Measurements from ENCODE around the gene CLMN. TPM values are rescaled to one million over a fixed set of nuclear protein-coding genes. Genes with fewer than 3 reads are reported as not detected.

Gene CLMN
- total and polyA plus RNA-seq, 2 donors (not counting 3 experiments of a cell fraction or from before 2014, with no cell fraction given): 0.72 to 9.6 TPM

- Histone ChIP-seq H4K20me1 (replicated peaks; ENCODE audit: control insufficient read depth, extremely low read depth, insufficient read depth, low read length) (no peaks in the 10 kb centered on the region), H3K79me2 (ENCODE audit: control insufficient read depth, insufficient read depth, low read length) (no peaks in the 10 kb centered on the region), H2AFZ (ENCODE audit: low read depth, low read length) (no peak overlapping the region), H3K9ac (replicated peaks; ENCODE audit: extremely low read depth, insufficient read depth, low read length) (no peak overlapping the region), H3K9me3 (replicated peaks; ENCODE audit: control insufficient read depth, insufficient read depth, low read length) (no peaks in the 10 kb centered on the region), H3K27ac (ENCODE audit: insufficient read depth, low read depth, low read length) (no peak overlapping the region), H3K36me3 (ENCODE audit: control insufficient read depth in 2 of 2, extremely low read depth in 1 of 2, insufficient read depth in 2 of 2, low read length in 2 of 2) (no peaks in the 10 kb centered on the region), H3K9me1 (replicated peaks; ENCODE audit: control insufficient read depth, extremely low read depth, insufficient read depth, low read length) (no peaks in the 10 kb centered on the region), H3K27me3 (ENCODE audit: control insufficient read depth in 2 of 2, insufficient read depth in 2 of 2, low read length in 2 of 2) (peaks cover 4 to 6% of the 10 kb centered on the region in 2 experiments), H3K4me2 (ENCODE audit: insufficient read depth, low read length) (no peak overlapping the region), H3K4me1 (ENCODE audit: control insufficient read depth, extremely low read depth, insufficient read depth, low read length) (peaks cover 11% of the 10 kb centered on the region), H3K4me3 (replicated peaks in 1 of 3; ENCODE audit: insufficient read depth in 1 of 3, low read depth in 1 of 3, low read length in 3 of 3) (no peak overlapping the region)
- DNase-seq (ENCODE audit: low read depth, low spot score) (no peak), FAIRE-seq (no peak)
- dilution Hi-C loops (cut with MboI; ENCODE audit: extremely low pct_ligation_motif_present, low sequenced_read_pairs) (no loop called here), intact Hi-C loops (cut with micrococcal nuclease) (loop anchor here (5.0 kb wide), 1 partner anchor 94 kb away; no protein-coding TSS in a partner anchor)
- ChIA-PET CTCF (interaction anchor here (1.1 to 1.4 kb wide), 2 partner anchors 188 to 259 kb away, joined by 3 to 8 read pairs; no protein-coding TSS in a partner anchor), POLR2A (no interaction called here)
- TF ChIP-seq GATA2 (IDR thresholded peaks at IDR 0.05; ENCODE audit: insufficient read depth, insufficient read length, low read depth, low read length) (no peak), JUN (IDR thresholded peaks at IDR 0.05; ENCODE audit: borderline replicate concordance, insufficient read depth, insufficient read length, low read depth) (no peak), MYC (IDR thresholded peaks at IDR 0.05; ENCODE audit: low read depth, low read length) (no peak), POLR2AphosphoS5 (IDR thresholded peaks at IDR 0.05; ENCODE audit: insufficient read depth, low read depth, low read length) (no peak), FOS (IDR thresholded peaks at IDR 0.05; ENCODE audit: borderline replicate concordance, insufficient read depth, low read length) (no peak), POLR2A (IDR thresholded peaks at IDR 0.05; ENCODE audit: low read depth, low read length) (no peak), EZH2 (IDR thresholded peaks at IDR 0.05; ENCODE audit: borderline replicate concordance, low read depth, low read length, severe bottlenecking) (no peak)
- TF ChIP-seq, protein P1, sequence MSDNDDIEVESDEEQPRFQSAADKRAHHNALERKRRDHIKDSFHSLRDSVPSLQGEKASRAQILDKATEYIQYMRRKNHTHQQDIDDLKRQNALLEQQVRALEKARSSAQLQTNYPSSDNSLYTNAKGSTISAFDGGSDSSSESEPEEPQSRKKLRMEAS (IDR thresholded peaks at IDR 0.05; ENCODE audit: insufficient read depth, insufficient read length): no peak
- TF ChIP-seq, protein P2, sequence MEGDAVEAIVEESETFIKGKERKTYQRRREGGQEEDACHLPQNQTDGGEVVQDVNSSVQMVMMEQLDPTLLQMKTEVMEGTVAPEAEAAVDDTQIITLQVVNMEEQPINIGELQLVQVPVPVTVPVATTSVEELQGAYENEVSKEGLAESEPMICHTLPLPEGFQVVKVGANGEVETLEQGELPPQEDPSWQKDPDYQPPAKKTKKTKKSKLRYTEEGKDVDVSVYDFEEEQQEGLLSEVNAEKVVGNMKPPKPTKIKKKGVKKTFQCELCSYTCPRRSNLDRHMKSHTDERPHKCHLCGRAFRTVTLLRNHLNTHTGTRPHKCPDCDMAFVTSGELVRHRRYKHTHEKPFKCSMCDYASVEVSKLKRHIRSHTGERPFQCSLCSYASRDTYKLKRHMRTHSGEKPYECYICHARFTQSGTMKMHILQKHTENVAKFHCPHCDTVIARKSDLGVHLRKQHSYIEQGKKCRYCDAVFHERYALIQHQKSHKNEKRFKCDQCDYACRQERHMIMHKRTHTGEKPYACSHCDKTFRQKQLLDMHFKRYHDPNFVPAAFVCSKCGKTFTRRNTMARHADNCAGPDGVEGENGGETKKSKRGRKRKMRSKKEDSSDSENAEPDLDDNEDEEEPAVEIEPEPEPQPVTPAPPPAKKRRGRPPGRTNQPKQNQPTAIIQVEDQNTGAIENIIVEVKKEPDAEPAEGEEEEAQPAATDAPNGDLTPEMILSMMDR (IDR thresholded peaks at IDR 0.05; ENCODE audit: extremely low read depth in 1 of 2, insufficient read depth in 1 of 2, low read depth in 1 of 2, low read length in 2 of 2): no peak
- BruUV-seq (replicated peaks): no TSS peak
These were observed 146.2 kb downstream of the CLMN start for GRCh38 chr14:95173518-95173917.
